ENCODE data around the gene RALGAPA1.

Gene RALGAPA1

DNA sequence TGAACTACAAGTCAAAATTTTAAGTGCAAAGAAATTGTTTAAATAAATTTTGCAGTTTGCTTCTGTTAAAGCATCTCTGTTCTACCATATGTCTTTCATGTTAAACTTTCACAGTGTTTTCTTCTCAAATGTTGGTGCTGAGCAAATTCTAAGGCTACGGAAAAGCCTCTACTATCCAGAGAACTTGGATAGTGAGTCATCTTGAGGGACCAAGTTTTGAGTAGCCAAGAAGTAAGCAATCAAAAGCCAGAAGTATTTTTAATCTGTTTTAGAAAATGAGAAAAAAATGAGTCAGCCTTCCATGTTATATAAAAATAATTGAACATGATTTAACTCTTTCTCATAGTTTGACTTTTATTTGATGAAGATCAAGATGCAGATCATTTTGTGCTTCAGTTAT is 20.4 kb upstream of the RALGAPA1 start:
- WGBS (ENCODE audit: extremely low coverage, insufficient coverage, insufficient read length), result no CpG with 5 or more reads among the region's 1 CpG
- H3K9ac ChIP-seq (ENCODE audit: low read length), result no peak overlapping the region
- no peak overlapping the region for H2AFZ ChIP-seq (ENCODE audit: insufficient read depth, low read length, poor library complexity)
- no peak overlapping the region for H2BK5ac ChIP-seq (ENCODE audit: low read depth, low read length, poor library complexity)
- no peak overlapping the region for H4K12ac ChIP-seq (ENCODE audit: low read depth, low read length)
- no peak overlapping the region for H3K27ac ChIP-seq (ENCODE audit: low read depth, low read length)
- no peaks in the 10 kb centered on the region for H3K27me3 ChIP-seq (ENCODE audit: insufficient read depth, low read length)
- peaks cover 3 to 4% of the 10 kb centered on the region in 2 experiments for H3K36me3 ChIP-seq (ENCODE audit: control insufficient read depth in 1 of 2, insufficient read depth in 2 of 2, low read length in 2 of 2)
- H3K79me2 ChIP-seq (ENCODE audit: control insufficient read depth, insufficient read depth, low read length, poor library complexity), result peaks cover 2% of the 10 kb centered on the region
- no peak overlapping the region for H3K23ac ChIP-seq (ENCODE audit: low read length)
- no peak overlapping the region for H2BK120ac ChIP-seq (ENCODE audit: insufficient read depth, low read length, poor library complexity)
- H2AK5ac ChIP-seq (ENCODE audit: low read length), result no peak overlapping the region
- no peak overlapping the region for H3K4me2 ChIP-seq (ENCODE audit: low read length)
- H3K79me1 ChIP-seq (ENCODE audit: low read length), result peaks cover 5% of the 10 kb centered on the region
- H3K4me1 ChIP-seq (ENCODE audit: control insufficient read depth in 1 of 2, insufficient read depth in 2 of 2, low read length in 2 of 2), result peaks cover 0 to 2% of the 10 kb centered on the region in 2 experiments
- no peak overlapping the region for H4K91ac ChIP-seq (ENCODE audit: low read depth, low read length)
- no peak for DNase-seq
- no peak overlapping the region for H4K8ac ChIP-seq (ENCODE audit: low read depth, low read length)
- no peak overlapping the region for H3K14ac ChIP-seq (ENCODE audit: low read length)
- H3K4ac ChIP-seq (ENCODE audit: low read depth, low read length), result no peak overlapping the region
- H3K18ac ChIP-seq (ENCODE audit: low read length), result no peak overlapping the region
- no peaks in the 10 kb centered on the region for H3K9me3 ChIP-seq (ENCODE audit: insufficient read depth, low read depth, low read length)
- no peak overlapping the region for H3K4me3 ChIP-seq (ENCODE audit: low read depth, low read length)
- no peak overlapping the region for H2BK12ac ChIP-seq (ENCODE audit: low read length)

DNA sequence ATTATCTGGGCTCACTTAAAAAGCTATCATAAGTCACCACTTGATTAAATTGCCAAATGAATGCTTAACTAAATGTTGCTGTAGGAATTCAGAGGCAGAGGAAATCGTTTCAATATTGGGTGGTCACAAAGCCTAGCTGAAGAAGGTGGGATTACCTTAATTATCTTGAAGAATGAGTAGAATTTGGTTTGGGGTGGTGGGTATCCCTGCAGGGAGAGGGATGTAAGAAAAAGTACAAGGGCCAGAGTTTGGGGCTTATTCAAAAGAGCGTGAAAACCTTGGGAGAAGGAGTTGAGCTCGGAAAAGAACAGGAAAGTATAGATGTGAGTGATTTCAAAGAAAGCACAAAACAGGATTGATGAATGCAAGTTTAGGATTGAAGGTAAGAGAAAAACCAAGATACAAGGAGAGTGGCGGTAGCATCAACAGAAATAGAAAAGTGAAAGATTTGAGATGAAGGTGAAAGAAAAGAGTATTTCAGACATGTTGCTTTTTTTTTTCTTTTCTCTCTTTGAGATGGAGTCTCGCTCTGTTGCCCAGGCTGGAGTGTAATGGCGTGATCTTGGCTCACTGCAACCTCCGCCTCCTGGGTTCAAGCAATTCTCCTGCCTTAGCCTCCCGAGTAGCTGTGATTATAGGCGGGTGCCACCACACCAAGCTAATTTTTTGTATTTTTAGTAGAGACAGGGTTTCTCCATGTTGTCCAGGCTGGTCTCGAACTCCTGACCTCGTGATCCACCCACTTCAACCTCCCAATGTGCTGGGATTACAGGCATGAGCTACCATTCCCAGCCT is 18.8 kb upstream of the RALGAPA1 start:
- H3K4me1 ChIP-seq (ENCODE audit: control insufficient read depth in 1 of 2, insufficient read depth in 2 of 2, low read length in 2 of 2), result peaks cover 0 to 2% of the 10 kb centered on the region in 2 experiments
- no peak overlapping the region for H2BK12ac ChIP-seq (ENCODE audit: low read length)
- peaks cover 3 to 4% of the 10 kb centered on the region in 2 experiments for H3K36me3 ChIP-seq (ENCODE audit: control insufficient read depth in 1 of 2, insufficient read depth in 2 of 2, low read length in 2 of 2)
- DNase-seq, result no peak
- no peaks in the 10 kb centered on the region for H3K27me3 ChIP-seq (ENCODE audit: insufficient read depth, low read length)
- H3K4me3 ChIP-seq (ENCODE audit: low read depth, low read length), result no peak overlapping the region
- peaks cover 5% of the 10 kb centered on the region for H3K79me1 ChIP-seq (ENCODE audit: low read length)
- H3K4ac ChIP-seq (ENCODE audit: low read depth, low read length), result no peak overlapping the region
- no peak overlapping the region for H3K27ac ChIP-seq (ENCODE audit: low read depth, low read length)
- no peak overlapping the region for H3K14ac ChIP-seq (ENCODE audit: low read length)
- H2AK5ac ChIP-seq (ENCODE audit: low read length), result no peak overlapping the region
- H3K18ac ChIP-seq (ENCODE audit: low read length), result no peak overlapping the region
- no peak overlapping the region for H2BK120ac ChIP-seq (ENCODE audit: insufficient read depth, low read length, poor library complexity)
- H4K12ac ChIP-seq (ENCODE audit: low read depth, low read length), result no peak overlapping the region
- no peak overlapping the region for H3K9ac ChIP-seq (ENCODE audit: low read length)
- peaks cover 2% of the 10 kb centered on the region for H3K79me2 ChIP-seq (ENCODE audit: control insufficient read depth, insufficient read depth, low read length, poor library complexity)
- no peak overlapping the region for H2AFZ ChIP-seq (ENCODE audit: insufficient read depth, low read length, poor library complexity)
- no peak overlapping the region for H4K91ac ChIP-seq (ENCODE audit: low read depth, low read length)
- H3K23ac ChIP-seq (ENCODE audit: low read length), result no peak overlapping the region
- peak overlapping the region; percentile 78 for H3K4me2 ChIP-seq (ENCODE audit: low read length)
- H2BK5ac ChIP-seq (ENCODE audit: low read depth, low read length, poor library complexity), result no peak overlapping the region
- WGBS (ENCODE audit: extremely low coverage, insufficient coverage, insufficient read length), result no CpG with 5 or more reads among the region's 11 CpGs
- no peaks in the 10 kb centered on the region for H3K9me3 ChIP-seq (ENCODE audit: insufficient read depth, low read depth, low read length)
- no peak overlapping the region for H4K8ac ChIP-seq (ENCODE audit: low read depth, low read length)

DNA sequence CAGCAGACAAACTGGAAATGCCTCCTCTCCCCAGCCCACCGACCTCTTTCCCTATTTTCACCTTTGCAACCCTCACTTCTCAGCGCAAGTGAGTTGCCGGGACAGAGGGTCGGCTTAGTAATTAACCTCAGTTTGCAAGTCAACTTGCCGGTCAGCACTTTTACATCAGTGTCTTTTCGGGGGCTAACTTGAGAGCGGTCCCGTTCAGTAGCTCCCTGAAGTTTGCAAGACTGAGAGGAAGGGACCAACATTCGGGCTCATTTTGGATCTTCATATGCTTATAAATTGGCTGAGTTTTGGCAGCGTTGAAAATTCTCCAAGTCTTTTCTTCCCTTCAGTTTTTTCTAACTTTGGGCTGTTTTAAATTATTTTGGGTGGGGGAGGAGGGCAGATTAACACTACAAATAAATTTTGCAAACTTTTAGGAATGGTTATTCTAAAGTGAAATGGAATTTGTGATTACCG is 17.9 kb upstream of the RALGAPA1 start:
- no peaks in the 10 kb centered on the region for H3K27me3 ChIP-seq (ENCODE audit: insufficient read depth, low read length)
- H3K18ac ChIP-seq (ENCODE audit: low read length), result no peak overlapping the region
- H3K4ac ChIP-seq (ENCODE audit: low read depth, low read length), result no peak overlapping the region
- H3K9ac ChIP-seq (ENCODE audit: low read length), result peak overlapping the region; percentile 49
- WGBS (ENCODE audit: extremely low coverage, insufficient coverage, insufficient read length), result no CpG with 5 or more reads among the region's 11 CpGs
- H2BK12ac ChIP-seq (ENCODE audit: low read length), result no peak overlapping the region
- peaks cover 5% of the 10 kb centered on the region for H3K79me1 ChIP-seq (ENCODE audit: low read length)
- H4K91ac ChIP-seq (ENCODE audit: low read depth, low read length), result no peak overlapping the region
- H3K4me1 ChIP-seq (ENCODE audit: control insufficient read depth in 1 of 2, insufficient read depth in 2 of 2, low read length in 2 of 2), result peaks cover 0 to 2% of the 10 kb centered on the region in 2 experiments
- peak overlapping the region; percentile 8 for H2BK5ac ChIP-seq (ENCODE audit: low read depth, low read length, poor library complexity)
- peak overlapping the region; percentile 14 for H2AFZ ChIP-seq (ENCODE audit: insufficient read depth, low read length, poor library complexity)
- H4K8ac ChIP-seq (ENCODE audit: low read depth, low read length), result no peak overlapping the region
- no peak overlapping the region for H4K12ac ChIP-seq (ENCODE audit: low read depth, low read length)
- H3K9me3 ChIP-seq (ENCODE audit: insufficient read depth, low read depth, low read length), result no peaks in the 10 kb centered on the region
- H3K23ac ChIP-seq (ENCODE audit: low read length), result no peak overlapping the region
- peaks cover 3 to 4% of the 10 kb centered on the region in 2 experiments for H3K36me3 ChIP-seq (ENCODE audit: control insufficient read depth in 1 of 2, insufficient read depth in 2 of 2, low read length in 2 of 2)
- no peak overlapping the region for H2BK120ac ChIP-seq (ENCODE audit: insufficient read depth, low read length, poor library complexity)
- no peak overlapping the region for H3K14ac ChIP-seq (ENCODE audit: low read length)
- no peak for DNase-seq
- peak overlapping the region; percentile 22 for H3K27ac ChIP-seq (ENCODE audit: low read depth, low read length)
- no peak overlapping the region for H2AK5ac ChIP-seq (ENCODE audit: low read length)
- peaks cover 2% of the 10 kb centered on the region for H3K79me2 ChIP-seq (ENCODE audit: control insufficient read depth, insufficient read depth, low read length, poor library complexity)
- H3K4me2 ChIP-seq (ENCODE audit: low read length), result peak overlapping the region; percentile 78
- H3K4me3 ChIP-seq (ENCODE audit: low read depth, low read length), result peak overlapping the region; percentile 92

DNA sequence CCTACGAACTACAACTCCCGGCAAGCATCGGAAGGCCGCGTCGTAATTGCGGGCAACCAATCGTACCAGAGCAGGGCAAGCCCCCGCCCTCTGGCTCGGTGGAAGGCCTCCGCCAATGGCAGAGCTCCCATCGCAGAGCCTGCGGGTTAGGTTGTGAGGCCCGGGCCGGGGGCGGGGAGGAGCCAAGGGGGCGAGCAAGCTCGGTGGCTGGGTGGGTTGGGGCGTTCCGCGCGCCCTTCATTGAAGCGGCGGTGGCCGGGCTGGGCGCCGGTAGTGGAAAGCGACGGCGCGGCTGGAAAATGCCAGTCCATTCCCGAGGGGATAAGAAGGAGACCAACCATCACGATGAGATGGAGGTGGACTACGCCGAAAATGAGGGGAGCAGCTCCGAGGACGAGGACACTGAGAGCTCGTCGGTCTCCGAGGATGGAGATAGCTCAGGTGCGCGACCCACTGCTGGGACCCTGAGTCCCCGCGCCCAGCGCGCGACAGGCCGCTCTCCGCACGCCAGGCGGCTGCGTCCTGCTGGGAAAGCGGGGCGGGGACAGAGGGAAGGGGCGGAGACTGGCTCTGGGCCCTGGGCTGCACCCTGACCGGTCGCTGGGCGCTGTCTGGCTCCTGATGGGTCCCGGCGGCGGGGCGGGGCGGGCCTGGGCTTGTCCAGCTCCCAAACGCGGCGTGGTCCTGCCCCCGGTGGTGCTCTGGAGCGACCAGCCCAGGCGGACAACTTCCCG is 17.3 kb upstream of the RALGAPA1 start, which contains the start of gene BRMS1L:
BRMS1L (plus strand) TSS at position 121 of the 734 bp plus-strand sequence; CDS start at position 300, 179 bp downstream.
- peak within 1 kb of the TSS; percentile 93 for H4K12ac ChIP-seq (ENCODE audit: low read depth, low read length)
- peak within 1 kb of the TSS; percentile 78 for H3K4me2 ChIP-seq (ENCODE audit: low read length)
- H3K9me3 ChIP-seq (ENCODE audit: insufficient read depth, low read depth, low read length), result no peaks in the 10 kb centered on the region
- peak within 1 kb of the TSS; percentile 98 for H4K91ac ChIP-seq (ENCODE audit: low read depth, low read length)
- WGBS (ENCODE audit: extremely low coverage, insufficient coverage, insufficient read length), result no CpG with 5 or more reads among the region's 70 CpGs
- peaks cover 0 to under 1% of the 10 kb centered on the region in 2 experiments for H3K36me3 ChIP-seq (ENCODE audit: control insufficient read depth in 1 of 2, insufficient read depth in 2 of 2, low read length in 2 of 2)
- peak; percentile 99 to 100 for DNase-seq
- H2BK5ac ChIP-seq (ENCODE audit: low read depth, low read length, poor library complexity), result peak within 1 kb of the TSS; percentile 82
- peak within 1 kb of the TSS; percentile 96 for H4K8ac ChIP-seq (ENCODE audit: low read depth, low read length)
- H2AFZ ChIP-seq (ENCODE audit: insufficient read depth, low read length, poor library complexity), result peak within 1 kb of the TSS; percentile 86
- no peak within 1 kb of the TSS for H2BK12ac ChIP-seq (ENCODE audit: low read length)
- H3K27me3 ChIP-seq (ENCODE audit: insufficient read depth, low read length), result no peaks in the 10 kb centered on the region
- peaks cover 5% of the 10 kb centered on the region for H3K79me1 ChIP-seq (ENCODE audit: low read length)
- peak within 1 kb of the TSS; percentile 79 for H2BK120ac ChIP-seq (ENCODE audit: insufficient read depth, low read length, poor library complexity)
- H3K18ac ChIP-seq (ENCODE audit: low read length), result peak within 1 kb of the TSS; percentile 92
- H3K9ac ChIP-seq (ENCODE audit: low read length), result peak within 1 kb of the TSS; percentile 93
- H3K4ac ChIP-seq (ENCODE audit: low read depth, low read length), result peak within 1 kb of the TSS; percentile 62
- peak within 1 kb of the TSS; percentile 97 for H3K27ac ChIP-seq (ENCODE audit: low read depth, low read length)
- peaks cover 2% of the 10 kb centered on the region for H3K79me2 ChIP-seq (ENCODE audit: control insufficient read depth, insufficient read depth, low read length, poor library complexity)
- peak within 1 kb of the TSS; percentile 96 for H3K14ac ChIP-seq (ENCODE audit: low read length)
- no peak within 1 kb of the TSS for H3K23ac ChIP-seq (ENCODE audit: low read length)
- H3K4me1 ChIP-seq (ENCODE audit: control insufficient read depth in 1 of 2, insufficient read depth in 2 of 2, low read length in 2 of 2), result peaks cover 0 to 2% of the 10 kb centered on the region in 2 experiments
- H2AK5ac ChIP-seq (ENCODE audit: low read length), result peak within 1 kb of the TSS; percentile 70
- H3K4me3 ChIP-seq (ENCODE audit: low read depth, low read length), result peak within 1 kb of the TSS; percentile 92

Data from trophoblast cell (in vitro differentiated cells and primary cell).